ENCODE measurements around the gene TEX50.
"Not testable (repeated sequence)": the region's sequence is repeated elsewhere in the genome, so short reads cannot be mapped to it uniquely, and the experiment has no call there.

The TEX50 gene

GRCh38 chr1:173608503-173609216 is 26.5 kb upstream of the TEX50 start:
- DNase-seq (ENCODE audit: low read depth), result no peak
- H3K4me3 ChIP-seq (ENCODE audit: low read depth, low read length), result no peak overlapping the region
- TF ChIP-seq MYC (IDR thresholded peaks at IDR 0.05; ENCODE audit: low read depth, low read length), result no peak
- TF ChIP-seq CTCF (IDR thresholded peaks at IDR 0.05; ENCODE audit: low read depth, low read length), result no peak
- no peak for TF ChIP-seq MAX (IDR thresholded peaks at IDR 0.05; ENCODE audit: low read depth, low read length)
- no peak for TF ChIP-seq POLR2A (IDR thresholded peaks at IDR 0.05; ENCODE audit: extremely low read depth, insufficient read length)

GRCh38 chr1:173613086-173613485 is 22.1 kb upstream of the TEX50 start:
- not testable (repeated sequence) for DNase-seq (ENCODE audit: low read depth); H3K4me3 ChIP-seq (ENCODE audit: low read depth, low read length)

GRCh38 chr1:173616859-173617258 is 18.3 kb upstream of the TEX50 start:
- TF ChIP-seq POLR2A (IDR thresholded peaks at IDR 0.05; ENCODE audit: extremely low read depth, insufficient read length), result no peak
- no peak for TF ChIP-seq MAX (IDR thresholded peaks at IDR 0.05; ENCODE audit: low read depth, low read length)
- no peak for TF ChIP-seq MYC (IDR thresholded peaks at IDR 0.05; ENCODE audit: low read depth, low read length)
- TF ChIP-seq CTCF (IDR thresholded peaks at IDR 0.05; ENCODE audit: low read depth, low read length), result no peak
- DNase-seq (ENCODE audit: low read depth), result no peak

GRCh38 chr1:173627269-173627668 is 7.9 kb upstream of the TEX50 start:
- TF ChIP-seq CTCF (IDR thresholded peaks at IDR 0.05; ENCODE audit: low read depth, low read length) (no peak), MYC (IDR thresholded peaks at IDR 0.05; ENCODE audit: low read depth, low read length) (no peak), MAX (IDR thresholded peaks at IDR 0.05; ENCODE audit: low read depth, low read length) (no peak), POLR2A (IDR thresholded peaks at IDR 0.05; ENCODE audit: extremely low read depth, insufficient read length) (no peak)
- no peak for DNase-seq (ENCODE audit: low read depth)
- no peak overlapping the region for H3K4me3 ChIP-seq (ENCODE audit: low read depth, low read length)

More at GRCh38 chr1:173616859-173617258, 18.3 kb upstream of the TEX50 start:
- H3K4me3 ChIP-seq (ENCODE audit: low read depth, low read length), result no peak overlapping the region

GRCh38 chr1:173628888-173629287 is 6.2 kb upstream of the TEX50 start:
- H3K4me3 ChIP-seq (ENCODE audit: low read depth, low read length), result no peak overlapping the region
- TF ChIP-seq MYC (IDR thresholded peaks at IDR 0.05; ENCODE audit: low read depth, low read length), result no peak
- no peak for TF ChIP-seq POLR2A (IDR thresholded peaks at IDR 0.05; ENCODE audit: extremely low read depth, insufficient read length)
- TF ChIP-seq CTCF (IDR thresholded peaks at IDR 0.05; ENCODE audit: low read depth, low read length), result no peak
- DNase-seq (ENCODE audit: low read depth), result no peak

GRCh38 chr1:173637236-173638042 is 2.3 kb downstream of the TEX50 start:
- H3K4me3 ChIP-seq (ENCODE audit: low read depth, low read length); DNase-seq (ENCODE audit: low read depth): not testable (repeated sequence)
